ENCODE results near the gene MLLT1.

MLLT1 gene

GRCh38 chr19:6271251-6271650 lies 8.5 kb downstream of the MLLT1 start:
- Histone ChIP-seq H3K36me3 (peaks cover 54% of the 10 kb centered on the region), H3K27me3 (ENCODE audit: insufficient read depth, low read depth, severe bottlenecking) (no peaks in the 10 kb centered on the region), H3K9me3 (ENCODE audit: severe bottlenecking) (no peaks in the 10 kb centered on the region), H3K27ac (peak overlapping the region; percentile 92), H3K4me3 (ENCODE audit: low read depth, low read length) (peak overlapping the region; percentile 37)
- peak; percentile 49; the same call in 1 of the 2 replicates for TF ChIP-seq CTCF (IDR thresholded peaks at IDR 0.05; ENCODE audit: low read depth, low read length)
- peak; percentile 52 for DNase-seq

- H3K27ac ChIP-seq, result peak overlapping the region; percentile 92
Measured at GRCh38 chr19:6270822-6271221, 9.0 kb downstream of the MLLT1 start.

GRCh38 chr19:6270076-6270745 lies 9.6 kb downstream of the MLLT1 start:
- H3K36me3 ChIP-seq, result peaks cover 61% of the 10 kb centered on the region

More at GRCh38 chr19:6270822-6271221, 9.0 kb downstream of the MLLT1 start:
- H3K36me3 ChIP-seq, result peaks cover 57% of the 10 kb centered on the region
- H3K9me3 ChIP-seq (ENCODE audit: severe bottlenecking), result no peaks in the 10 kb centered on the region
- peak overlapping the region; percentile 37; the same call in 1 of the 2 replicates for H3K4me3 ChIP-seq (ENCODE audit: low read depth, low read length)
- TF ChIP-seq CTCF (IDR thresholded peaks at IDR 0.05; ENCODE audit: low read depth, low read length), result no peak
- no peaks in the 10 kb centered on the region for H3K27me3 ChIP-seq (ENCODE audit: insufficient read depth, low read depth, severe bottlenecking)
- DNase-seq, result no peak

GRCh38 chr19:6269101-6269886 lies 10.5 kb downstream of the MLLT1 start:
- peak; percentile 35; the same call in 1 of the 2 replicates for TF ChIP-seq CTCF (IDR thresholded peaks at IDR 0.05; ENCODE audit: low read depth, low read length)
- Histone ChIP-seq H3K9me3 (ENCODE audit: severe bottlenecking) (no peaks in the 10 kb centered on the region), H3K36me3 (peaks cover 58% of the 10 kb centered on the region), H3K27me3 (ENCODE audit: insufficient read depth, low read depth, severe bottlenecking) (no peaks in the 10 kb centered on the region), H3K27ac (peak overlapping the region; percentile 92), H3K4me3 (ENCODE audit: low read depth, low read length) (peak overlapping the region; percentile 5)
- DNase-seq, result peak; percentile 80

More at GRCh38 chr19:6270076-6270745, 9.6 kb downstream of the MLLT1 start:
- peak; percentile 33 for DNase-seq
- TF ChIP-seq CTCF (IDR thresholded peaks at IDR 0.05; ENCODE audit: low read depth, low read length), result no peak
- H3K4me3 ChIP-seq (ENCODE audit: low read depth, low read length), result no peak overlapping the region
- H3K27me3 ChIP-seq (ENCODE audit: insufficient read depth, low read depth, severe bottlenecking), result no peaks in the 10 kb centered on the region
- H3K9me3 ChIP-seq (ENCODE audit: severe bottlenecking), result no peaks in the 10 kb centered on the region
- peak overlapping the region; percentile 92 for H3K27ac ChIP-seq

- Histone ChIP-seq H3K4me3 (ENCODE audit: low read depth, low read length) (no peak overlapping the region), H3K27ac (peak overlapping the region; percentile 44; the same call in 1 of the 2 replicates), H3K9me3 (ENCODE audit: severe bottlenecking) (no peaks in the 10 kb centered on the region), H3K36me3 (peaks cover 57% of the 10 kb centered on the region), H3K27me3 (ENCODE audit: insufficient read depth, low read depth, severe bottlenecking) (no peaks in the 10 kb centered on the region)
- no peak for TF ChIP-seq CTCF (IDR thresholded peaks at IDR 0.05; ENCODE audit: low read depth, low read length)
- DNase-seq, result no peak
Measured at GRCh38 chr19:6268382-6268771, 11.4 kb downstream of the MLLT1 start.

Measured in WERI-Rb-1 (cell line).